ENCODE data around the gene GALNT7.

Gene GALNT7

DNA sequence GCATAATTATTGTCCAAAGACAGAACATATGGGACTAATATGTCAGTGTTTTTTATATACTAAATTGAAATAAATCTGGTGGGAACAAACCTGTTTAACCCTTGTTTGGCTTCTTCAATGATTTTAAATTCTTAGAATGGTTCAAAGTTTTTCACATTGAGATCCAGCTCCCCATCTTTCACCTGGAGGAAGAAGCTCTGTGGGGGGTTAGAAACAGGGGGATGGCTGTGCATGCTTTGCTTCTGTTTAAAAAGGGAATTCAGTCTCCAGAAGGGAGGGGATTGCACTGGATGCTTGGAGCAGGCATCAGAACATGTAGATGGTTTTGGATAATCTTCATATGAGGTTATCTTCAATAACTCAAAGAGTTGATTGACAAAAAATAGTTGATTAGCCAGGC, 72.1 kb downstream of the GALNT7 start:
- DNase-seq, result no peak

DNA sequence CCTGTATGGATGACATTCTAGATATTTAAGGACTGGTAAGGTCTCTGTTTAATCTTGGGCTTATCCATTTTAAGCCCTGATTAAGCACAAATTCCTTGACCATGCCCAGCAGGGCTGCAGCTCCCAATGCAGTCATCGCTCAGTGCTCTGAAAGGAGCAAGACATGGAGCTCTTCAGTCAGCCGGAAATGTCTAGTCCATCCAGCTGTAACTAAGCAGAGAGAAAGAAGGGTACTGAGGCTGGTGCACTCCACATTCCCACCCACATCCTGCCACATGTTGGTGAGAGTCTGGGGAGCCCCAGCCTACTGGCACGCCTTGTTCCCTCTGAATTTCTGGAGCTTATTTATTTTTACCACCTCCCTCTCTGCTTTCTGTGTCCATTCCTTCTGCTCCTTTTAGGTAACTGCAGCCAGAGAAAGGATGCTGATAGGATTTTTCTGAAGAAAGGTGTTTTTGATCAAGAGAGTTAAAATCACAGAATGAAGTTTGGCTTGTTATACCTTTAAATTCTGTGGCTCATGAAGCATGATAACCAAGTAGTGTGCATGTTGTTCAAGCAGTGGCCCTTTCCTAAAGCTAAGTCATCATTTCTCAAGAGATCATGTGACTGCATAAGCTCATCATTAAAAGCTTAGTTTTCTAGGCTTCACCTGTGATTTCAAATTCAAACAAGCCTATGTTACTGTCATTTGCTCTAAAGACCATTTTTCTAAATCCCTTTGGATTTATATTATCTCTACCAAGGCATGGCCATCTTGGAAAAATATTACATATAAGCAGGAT, 74.0 kb downstream of the GALNT7 start:
- peak; percentile 32 for DNase-seq

- peak; percentile 79 for DNase-seq
Observed at GRCh38 chr4:173243321-173243720, 74.7 kb downstream of the GALNT7 start.

- peak; percentile 89 for DNase-seq
Observed at GRCh38 chr4:173243917-173244658, 75.5 kb downstream of the GALNT7 start.

DNA sequence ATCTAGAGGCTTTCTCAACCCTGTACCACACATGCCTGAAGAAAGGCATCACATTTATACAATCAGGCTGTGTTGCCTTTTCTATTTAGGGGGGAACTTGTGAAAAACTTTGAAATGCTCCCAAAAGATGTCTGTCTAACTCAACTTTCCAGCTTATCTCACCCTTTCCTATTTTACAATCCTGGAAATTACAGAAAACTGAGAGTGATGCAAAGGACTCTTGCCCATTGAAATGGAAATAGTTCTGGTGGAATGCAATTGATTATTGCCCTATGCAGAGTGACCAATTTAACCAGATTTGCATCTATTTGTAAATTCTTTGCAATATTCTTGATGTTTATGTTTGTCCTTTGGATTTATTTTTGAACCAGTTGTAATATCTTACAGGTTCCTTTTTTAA, 77.3 kb downstream of the GALNT7 start:
- no peak for DNase-seq

DNA sequence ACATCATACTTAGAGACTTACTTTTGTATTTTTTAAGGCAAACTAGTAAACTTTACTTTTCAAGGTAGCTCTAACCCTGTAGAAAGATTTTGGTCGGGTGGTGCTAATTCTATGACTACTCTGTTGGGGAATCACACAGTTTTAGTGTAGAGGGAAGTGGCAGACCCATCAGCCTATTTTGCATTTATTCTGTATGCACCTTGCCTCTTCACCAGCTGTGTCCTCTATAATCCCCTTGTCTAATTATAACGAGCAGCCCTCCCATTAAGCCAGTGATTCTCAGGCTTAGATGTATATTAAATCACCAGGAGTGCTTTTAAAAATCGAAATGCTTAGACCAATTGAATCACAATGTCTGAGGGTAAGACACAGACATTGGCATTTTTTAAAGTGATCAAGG, 78.1 kb downstream of the GALNT7 start:
- peak; percentile 84 for DNase-seq

DNA sequence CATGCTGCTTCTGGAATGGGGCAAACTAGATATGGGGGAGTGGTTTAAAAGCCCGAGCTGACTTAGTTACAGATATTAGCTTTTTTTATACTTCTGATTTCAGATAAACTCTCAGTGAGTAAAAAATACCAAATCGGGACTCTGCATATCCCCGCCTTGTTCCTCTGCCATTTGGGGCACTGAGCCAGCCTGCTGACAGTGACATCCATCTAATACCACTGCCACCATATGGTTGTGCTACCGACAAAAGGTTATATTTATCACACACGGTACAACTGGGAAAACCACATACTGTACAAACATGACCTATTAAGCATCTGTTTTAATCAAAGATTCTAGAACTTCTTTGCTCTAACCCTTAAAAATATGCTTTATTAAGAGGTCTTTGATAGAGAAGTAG, 78.7 kb downstream of the GALNT7 start:
- DNase-seq, result peak; percentile 79

- DNase-seq, result no peak
Observed at GRCh38 chr4:173248690-173249089, 80.1 kb downstream of the GALNT7 start.

DNA sequence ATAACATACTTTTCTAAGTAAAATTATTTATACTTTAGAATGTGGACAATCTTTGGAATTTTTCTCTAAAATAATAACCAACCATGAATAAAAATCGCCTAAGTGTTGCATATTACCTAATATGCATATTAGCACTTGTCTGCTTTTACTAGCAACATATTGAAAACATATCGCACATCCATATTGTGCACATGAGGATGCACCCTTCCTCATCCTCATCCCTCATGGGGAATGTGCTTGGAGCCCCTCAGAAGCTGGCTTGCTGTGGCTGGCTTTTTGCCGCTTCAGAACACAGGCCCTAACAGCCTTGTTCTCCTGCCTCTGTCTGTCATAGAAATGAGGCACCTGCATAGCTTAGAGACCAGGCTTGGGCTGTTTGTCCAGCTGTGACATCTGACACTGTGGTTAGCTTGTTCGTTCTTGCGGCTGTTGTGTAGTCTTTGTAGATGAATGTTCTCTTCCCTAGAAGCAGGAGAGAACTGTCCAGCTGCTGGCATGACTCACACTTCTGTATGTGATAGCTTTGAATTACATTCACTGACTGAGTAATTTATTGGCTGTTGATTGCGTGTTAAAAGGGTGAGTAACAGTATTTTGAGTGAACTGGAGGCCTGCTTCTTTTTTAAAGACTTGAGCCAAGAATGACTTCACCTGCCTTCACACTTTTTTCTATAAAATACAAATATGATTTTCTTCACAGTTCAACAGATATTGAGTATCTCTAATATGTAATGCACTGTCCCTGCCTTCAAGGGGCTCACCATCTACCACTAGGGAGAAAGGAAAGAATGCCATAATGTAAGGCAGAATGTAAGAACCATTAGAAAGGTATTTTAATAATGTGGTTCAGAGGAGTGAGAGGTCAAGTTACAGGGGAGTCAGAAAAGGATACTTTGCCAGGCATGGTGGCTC, 83.7 kb downstream of the GALNT7 start:
- peak; percentile 95 for DNase-seq

DNA sequence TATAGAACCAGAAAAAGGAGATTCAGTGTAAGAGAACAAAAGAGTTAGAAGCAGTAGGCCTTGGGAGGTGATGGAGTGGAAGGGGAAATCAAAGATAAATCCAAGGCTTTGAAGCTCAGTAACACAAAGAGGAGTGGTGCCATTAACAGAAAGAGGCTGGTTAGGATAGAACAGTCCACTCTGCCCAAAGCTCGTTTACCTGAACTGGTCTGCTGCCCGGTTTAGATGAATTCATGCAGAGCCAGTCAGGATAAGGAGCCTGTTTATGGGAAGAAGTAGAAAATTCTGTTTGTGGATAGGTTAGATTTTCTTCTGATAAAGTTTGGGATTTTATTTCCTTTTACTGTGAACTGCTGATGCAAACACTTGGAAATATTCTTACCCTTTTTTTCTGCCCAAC, 85.0 kb downstream of the GALNT7 start:
- DNase-seq, result peak; percentile 21

GRCh38 chr4:173254646-173255045, 86.0 kb downstream of the GALNT7 start:
- no peak for DNase-seq

GRCh38 chr4:173256825-173257224, 88.2 kb downstream of the GALNT7 start:
- no peak for DNase-seq

- peak; percentile 78 for DNase-seq
Observed at GRCh38 chr4:173257732-173258717, 89.4 kb downstream of the GALNT7 start.

DNA sequence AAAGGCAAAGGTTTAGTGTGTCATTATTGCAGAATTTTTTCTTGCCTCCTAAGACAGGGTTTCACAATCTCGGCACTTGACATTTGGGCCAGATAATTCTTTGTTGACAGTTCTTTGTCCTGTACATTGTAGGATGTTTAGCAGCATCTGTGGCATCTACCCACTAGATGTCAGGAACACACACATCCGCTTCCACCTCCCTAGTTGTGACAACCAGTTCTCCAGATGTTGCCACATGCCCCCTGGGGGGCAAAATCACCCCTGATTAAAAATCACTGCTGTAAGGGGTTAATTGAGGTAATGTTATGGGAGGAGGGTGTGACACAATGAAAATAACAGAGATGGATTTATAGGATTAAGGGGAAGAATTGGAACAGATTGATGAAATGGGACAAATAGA, 90.3 kb downstream of the GALNT7 start:
- peak; percentile 64 for DNase-seq

GRCh38 chr4:173259310-173259709, 90.7 kb downstream of the GALNT7 start:
- DNase-seq, result no peak

DNA sequence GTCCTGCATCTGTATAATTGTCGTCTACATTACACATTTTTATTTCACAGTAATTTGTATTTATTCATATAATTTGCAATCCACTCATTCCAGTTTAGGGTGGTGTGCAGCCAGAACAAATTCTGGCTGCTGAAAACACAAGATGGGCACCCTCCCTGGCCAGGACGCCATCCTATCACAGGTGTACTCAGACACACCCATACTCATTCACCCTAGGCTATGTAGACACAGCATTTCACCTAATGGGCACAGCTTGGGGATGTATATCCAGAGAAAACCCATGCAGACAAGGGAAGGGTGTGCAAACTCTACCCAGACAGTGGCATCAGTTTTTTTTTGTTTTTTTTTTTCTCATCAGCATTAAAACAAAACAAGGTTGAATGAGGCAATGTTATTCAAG, 92.4 kb downstream of the GALNT7 start:
- peak; percentile 71 for DNase-seq

DNA sequence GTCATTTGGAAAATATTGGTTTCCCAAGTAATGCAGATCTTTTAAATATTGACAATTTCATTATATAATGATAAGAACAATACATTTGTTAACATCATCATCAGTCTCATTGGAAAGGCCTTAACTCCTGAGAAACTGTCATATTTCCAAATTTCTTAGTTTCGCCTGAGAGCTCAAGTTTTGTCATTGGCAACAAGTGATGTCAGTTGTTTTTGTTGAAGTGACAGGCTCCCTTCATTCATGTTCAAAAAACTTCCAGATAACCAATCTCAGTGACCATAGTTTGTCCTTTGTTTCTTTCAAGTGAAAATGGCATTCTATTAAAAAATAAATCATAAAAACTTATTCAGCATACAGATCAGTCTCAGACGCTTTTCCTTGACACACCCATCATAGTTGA, 93.8 kb downstream of the GALNT7 start:
- DNase-seq, result no peak

GRCh38 chr4:173264245-173264644, 95.6 kb downstream of the GALNT7 start:
- no peak for DNase-seq

GRCh38 chr4:173264684-173265185, 96.1 kb downstream of the GALNT7 start:
- DNase-seq, result peak; percentile 91

DNA sequence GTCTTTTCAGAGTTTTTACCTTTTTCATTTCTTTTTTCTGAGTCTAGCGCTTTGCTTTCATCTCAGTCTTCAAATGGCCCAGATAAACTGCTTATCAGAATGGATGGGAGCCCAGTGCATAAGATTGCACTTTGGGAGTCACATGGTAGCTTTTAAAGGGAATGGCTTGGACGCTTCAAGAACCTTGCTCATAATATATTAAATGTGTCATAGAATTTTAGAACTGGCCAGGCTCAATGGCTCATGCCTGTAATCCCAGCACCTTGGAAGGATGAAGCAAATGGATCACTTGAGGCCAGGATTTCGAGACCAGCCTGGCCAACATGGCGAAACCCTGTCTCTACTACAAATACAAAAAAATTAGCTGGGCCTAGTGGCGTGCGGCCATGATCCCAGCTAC, 97.1 kb downstream of the GALNT7 start:
- DNase-seq, result no peak

GRCh38 chr4:173267711-173268110, 99.1 kb downstream of the GALNT7 start:
- DNase-seq, result no peak

DNA sequence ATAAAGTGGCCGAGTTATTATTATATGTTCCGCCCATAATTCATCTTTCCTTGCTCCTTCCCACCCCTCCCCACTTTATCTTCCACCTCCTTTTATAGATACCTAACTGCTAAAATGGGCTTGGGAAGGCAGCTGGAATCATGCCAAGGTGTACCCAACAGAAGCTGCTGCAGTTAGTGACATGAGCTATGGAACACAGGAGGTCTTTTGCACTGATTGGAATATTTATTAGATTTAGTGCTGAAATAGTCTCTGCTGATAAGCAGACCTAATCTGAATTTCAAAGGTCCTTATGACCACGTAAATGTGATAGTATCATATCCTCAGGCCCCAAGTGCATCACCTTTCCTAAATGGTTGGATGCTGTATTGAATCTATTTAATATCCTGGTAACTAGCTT, 100.7 kb downstream of the GALNT7 start:
- DNase-seq, result peak; percentile 67

Data from NCI-H69 (cell line).